Calu3 (cell line): ENCODE data around the gene RDH5. TPM values are rescaled to one million over a fixed set of nuclear protein-coding genes. Genes with fewer than 3 reads are reported as not detected.

ENCODE experiments used
- BruUV-seq: library from RNA; stranded (reverse); fragments of 400-500 nt; replicated peaks from 2 replicates; lab custom pipeline; 2021; lab: Mats Ljungman, UMichigan
- CTCF ChIA-PET: fragments of 300-600 bp; sonication (Branson Sonifier 250); formaldehyde crosslinking; loops from one replicate; lab custom pipeline; 2022; ENCODE audit warnings: antibody characterized with exemption; lab: Charles Lee
- DNase-seq: peaks from one replicate; pipeline ENCODE4 v3.0.0; 2022
- H3K27ac Mint-ChIP-seq: one replicate; pipeline ENCODE4 v1.8.0; 2022; ENCODE audit warnings: mixed read lengths; ENCODE audit not compliant: unreplicated experiment
- H3K27me3 Mint-ChIP-seq: one replicate; pipeline ENCODE4 v1.8.0; 2022; ENCODE audit warnings: mixed read lengths; ENCODE audit not compliant: unreplicated experiment
- H3K36me3 Mint-ChIP-seq: one replicate; pipeline ENCODE4 v1.8.0; 2022; ENCODE audit warnings: mild to moderate bottlenecking, moderate library complexity, mixed read lengths; ENCODE audit not compliant: insufficient read depth, unreplicated experiment
- H3K4me1 Mint-ChIP-seq: one replicate; pipeline ENCODE4 v1.8.0; 2022; ENCODE audit warnings: mild to moderate bottlenecking, low read depth, mixed read lengths; ENCODE audit not compliant: unreplicated experiment
- H3K4me3 Mint-ChIP-seq: one replicate; pipeline ENCODE4 v1.8.0; 2022; ENCODE audit warnings: mild to moderate bottlenecking, low read depth, moderate library complexity, mixed read lengths; ENCODE audit not compliant: unreplicated experiment
- H3K9me3 Mint-ChIP-seq: one replicate; pipeline ENCODE4 v1.8.0; 2022; ENCODE audit warnings: low read depth, mixed read lengths; ENCODE audit not compliant: unreplicated experiment
- CTCF ChIP-seq: fragments of 200-600 bp; IDR thresholded peaks from one replicate; pipeline ENCODE4 v1.8.0; 2022; ENCODE audit warnings: antibody characterized with exemption; ENCODE audit not compliant: unreplicated experiment
- intact Hi-C: fragments of 100-400 bp; cut with micrococcal nuclease; formaldehyde crosslinking; loops from one replicate; pipeline ENCODE4 v1.10.0; 2022; ENCODE audit not compliant: unreplicated experiment
- total RNA-seq: library from RNA; stranded (reverse); gene quantifications from 2 replicates; pipeline ENCODE4 v1.2.3, GENCODE V29; 2022

The RDH5 gene
- total RNA-seq, 1 experiment from 2014 or later = 11.2 TPM

GRCh38 chr12:55708695-55709233 lies 11.4 kb upstream of the RDH5 start:
- intact Hi-C loops = no loop called here
- TF ChIP-seq CTCF = no peak
- no peaks in the 10 kb centered on the region for H3K9me3 Mint-ChIP-seq

GRCh38 chr12:55711786-55712553 lies 8.2 kb upstream of the RDH5 start:
- Mint-ChIP-seq H3K27me3 (peaks cover 64% of the 10 kb centered on the region), H3K9me3 (no peaks in the 10 kb centered on the region), H3K4me1 (peaks cover 35% of the 10 kb centered on the region), H3K27ac (no peak overlapping the region), H3K4me3 (no peak overlapping the region), H3K36me3 (peaks cover 25% of the 10 kb centered on the region)
- intact Hi-C loops = no loop called here
- no peak for DNase-seq
- no peak for TF ChIP-seq CTCF
- no TSS peak for BruUV-seq
- CTCF ChIA-PET = interaction anchor here (0.5 to 1.5 kb wide), 3 partner anchors 17 to 30 kb away, joined by 3 to 5 read pairs (median 4); partner anchors contain the start of gene CD63

More at GRCh38 chr12:55708695-55709233, 11.4 kb upstream of the RDH5 start:
- BruUV-seq = no TSS peak
- DNase-seq = no peak
- H3K4me3 Mint-ChIP-seq = peak overlapping the region; percentile 74
- no peak overlapping the region for H3K27ac Mint-ChIP-seq
- peaks cover 6% of the 10 kb centered on the region for H3K36me3 Mint-ChIP-seq
- H3K27me3 Mint-ChIP-seq = peaks cover 78% of the 10 kb centered on the region
- CTCF ChIA-PET = no interaction called here
- H3K4me1 Mint-ChIP-seq = peaks cover 28% of the 10 kb centered on the region

- no peak overlapping the region for H3K4me3 Mint-ChIP-seq
- intact Hi-C loops = no loop called here
- DNase-seq = no peak
- H3K4me1 Mint-ChIP-seq = peaks cover 37% of the 10 kb centered on the region
- BruUV-seq = no TSS peak
- TF ChIP-seq CTCF = no peak
- no peaks in the 10 kb centered on the region for H3K9me3 Mint-ChIP-seq
- peaks cover 29% of the 10 kb centered on the region for H3K36me3 Mint-ChIP-seq
- CTCF ChIA-PET = interaction anchor here (0.6 to 1.2 kb wide), 5 partner anchors 26 to 313 kb away, joined by 3 to 6 read pairs (median 3); a partner anchor contains a TSS
- peaks cover 55% of the 10 kb centered on the region for H3K27me3 Mint-ChIP-seq
- no peak overlapping the region for H3K27ac Mint-ChIP-seq
Observed at GRCh38 chr12:55712700-55713415, 7.3 kb upstream of the RDH5 start.

- no TSS peak for BruUV-seq
- no peak overlapping the region for H3K4me3 Mint-ChIP-seq
- intact Hi-C loops = no loop called here
- H3K4me1 Mint-ChIP-seq = peaks cover 37% of the 10 kb centered on the region
- no peaks in the 10 kb centered on the region for H3K9me3 Mint-ChIP-seq
- no peak for DNase-seq
- peaks cover 24% of the 10 kb centered on the region for H3K36me3 Mint-ChIP-seq
- TF ChIP-seq CTCF = no peak
- peaks cover 46% of the 10 kb centered on the region for H3K27me3 Mint-ChIP-seq
- CTCF ChIA-PET = interaction anchor here (0.6 to 1.2 kb wide), 3 partner anchors 25 to 1448 kb away, joined by 3 read pairs; a partner anchor contains a TSS
- no peak overlapping the region for H3K27ac Mint-ChIP-seq
Observed at GRCh38 chr12:55713721-55714120, 6.5 kb upstream of the RDH5 start.
